Hepatocyte (in vitro differentiated cells): ENCODE results near the gene ATP5F1D. TPM values are rescaled to one million over a fixed set of nuclear protein-coding genes. Genes with fewer than 3 reads are reported as not detected.
A peak's percentile ranks its signal among the peaks of the same experiment; 100 is the strongest.

Experiments used
- DNase-seq: peaks from one replicate; pipeline ENCODE4 v3.0.0-alpha.2; 2016; ENCODE audit warnings: low spot score
- H2AFZ ChIP-seq: fragments of 200-600 bp; sonication (generic); 2 replicates; pipeline ENCODE4 v1.6.0; 2016; ENCODE audit warnings: antibody characterized with exemption, mild to moderate bottlenecking
- H3K27ac ChIP-seq: fragments of 200-600 bp; sonication (generic); 2 replicates; pipeline ENCODE4 v1.5.1; 2016; ENCODE audit warnings: mild to moderate bottlenecking
- H3K27me3 ChIP-seq: fragments of 200-600 bp; sonication (generic); 2 replicates; pipeline ENCODE4 v1.6.1; 2016
- H3K36me3 ChIP-seq: fragments of 200-600 bp; sonication (generic); replicated peaks from 2 replicates; pipeline ENCODE4 v1.5.1; 2016; ENCODE audit warnings: low read depth; ENCODE audit not compliant: insufficient read depth
- H3K4me1 ChIP-seq: fragments of 200-600 bp; sonication (generic); 2 replicates; pipeline ENCODE4 v1.5.1; 2016; ENCODE audit warnings: mild to moderate bottlenecking, moderate library complexity; ENCODE audit not compliant: insufficient read depth
- H3K4me2 ChIP-seq: fragments of 200-600 bp; sonication (generic); 2 replicates; pipeline ENCODE4 v1.6.0; 2016
- H3K4me3 ChIP-seq: fragments of 200-600 bp; sonication (generic); 2 replicates; pipeline ENCODE4 v1.5.1; 2016; ENCODE audit warnings: mild to moderate bottlenecking
- H3K79me2 ChIP-seq: fragments of 200-600 bp; sonication (generic); 2 replicates; pipeline ENCODE4 v1.6.0; 2017; ENCODE audit warnings: mild to moderate bottlenecking
- H3K9me2 ChIP-seq: fragments of 200-600 bp; sonication (generic); replicated peaks from 2 replicates; pipeline ENCODE4 v1.6.0; 2017; ENCODE audit warnings: mild to moderate bottlenecking; ENCODE audit not compliant: insufficient read depth
- H3K9me3 ChIP-seq: fragments of 200-600 bp; sonication (generic); 2 replicates; pipeline ENCODE4 v1.5.1; 2016; ENCODE audit warnings: low read depth, mild to moderate bottlenecking
- H4K20me1 ChIP-seq: fragments of 200-600 bp; sonication (generic); 2 replicates; pipeline ENCODE4 v1.6.0; 2016; ENCODE audit warnings: mild to moderate bottlenecking; ENCODE audit not compliant: insufficient read depth, poor library complexity, severe bottlenecking
- EZH2 ChIP-seq: fragments of 200-600 bp; sonication (generic); IDR thresholded peaks from 2 replicates; pipeline ENCODE4 v1.6.1; 2016; ENCODE audit warnings: antibody characterized with exemption, mild to moderate bottlenecking, borderline replicate concordance
- EZH2phosphoT487 ChIP-seq: fragments of 200-600 bp; sonication (generic); IDR thresholded peaks from one replicate; pipeline ENCODE4 v1.6.1; 2018; ENCODE audit warnings: antibody characterized with exemption, mild to moderate bottlenecking, low read depth, moderate library complexity; ENCODE audit not compliant: unreplicated experiment, severe bottlenecking
- WGBS: methylation state at CpG from one replicate; pipeline ENCODE4 v1.1.6; 2016; ENCODE audit warnings: low lambda C conversion rate; ENCODE audit errors: missing lambda C conversion rate; 5-methylcytosine and 5-hydroxymethylcytosine counted together
- polyA plus RNA-seq: library from polyadenylated mRNA; unstranded; fragments of >200 nt; fragmentation: Nextera tagmentation; extraction: Ambion mirVana; gene quantifications from 2 replicates; pipeline ENCODE4 v1.2.1, GENCODE V29; 2016
- total RNA-seq: library from RNA; depleted of rRNA; stranded (reverse); fragments of >200 nt; gene quantifications from 2 replicates; pipeline ENCODE4 v1.2.3, GENCODE V29; 2014
- TF ChIP-seq, protein P1 (sequence below): fragments of 200-600 bp; sonication (generic); IDR thresholded peaks from 2 replicates; pipeline ENCODE4 v1.5.1; 2016; ENCODE audit warnings: antibody characterized with exemption, mild to moderate bottlenecking; ENCODE audit not compliant: poor library complexity

Gene ATP5F1D
- total and polyA plus RNA-seq, 2 experiments from 2014 or later, result 54.0 to 291 TPM

- 96% methylated on average over 14 of the region's 37 CpGs for WGBS
- Histone ChIP-seq H3K36me3 (no peaks in the 10 kb centered on the region), H3K9me2 (no peaks in the 10 kb centered on the region), H3K4me3 (no peak overlapping the region), H4K20me1 (peaks cover 42% of the 10 kb centered on the region), H3K27me3 (no peaks in the 10 kb centered on the region), H3K4me1 (peaks cover 50% of the 10 kb centered on the region), H2AFZ (no peak overlapping the region), H3K27ac (peak overlapping the region; percentile 98), H3K79me2 (peaks cover 67% of the 10 kb centered on the region), H3K4me2 (peak overlapping the region; percentile 91), H3K9me3 (no peaks in the 10 kb centered on the region)
- TF ChIP-seq, protein P1, sequence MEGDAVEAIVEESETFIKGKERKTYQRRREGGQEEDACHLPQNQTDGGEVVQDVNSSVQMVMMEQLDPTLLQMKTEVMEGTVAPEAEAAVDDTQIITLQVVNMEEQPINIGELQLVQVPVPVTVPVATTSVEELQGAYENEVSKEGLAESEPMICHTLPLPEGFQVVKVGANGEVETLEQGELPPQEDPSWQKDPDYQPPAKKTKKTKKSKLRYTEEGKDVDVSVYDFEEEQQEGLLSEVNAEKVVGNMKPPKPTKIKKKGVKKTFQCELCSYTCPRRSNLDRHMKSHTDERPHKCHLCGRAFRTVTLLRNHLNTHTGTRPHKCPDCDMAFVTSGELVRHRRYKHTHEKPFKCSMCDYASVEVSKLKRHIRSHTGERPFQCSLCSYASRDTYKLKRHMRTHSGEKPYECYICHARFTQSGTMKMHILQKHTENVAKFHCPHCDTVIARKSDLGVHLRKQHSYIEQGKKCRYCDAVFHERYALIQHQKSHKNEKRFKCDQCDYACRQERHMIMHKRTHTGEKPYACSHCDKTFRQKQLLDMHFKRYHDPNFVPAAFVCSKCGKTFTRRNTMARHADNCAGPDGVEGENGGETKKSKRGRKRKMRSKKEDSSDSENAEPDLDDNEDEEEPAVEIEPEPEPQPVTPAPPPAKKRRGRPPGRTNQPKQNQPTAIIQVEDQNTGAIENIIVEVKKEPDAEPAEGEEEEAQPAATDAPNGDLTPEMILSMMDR, result no peak
- TF ChIP-seq EZH2, result no peak
- no peak for TF ChIP-seq EZH2phosphoT487
- no peak for DNase-seq
Measured at GRCh38 chr19:1254081-1254527, 12.6 kb downstream of the ATP5F1D start.

DNA sequence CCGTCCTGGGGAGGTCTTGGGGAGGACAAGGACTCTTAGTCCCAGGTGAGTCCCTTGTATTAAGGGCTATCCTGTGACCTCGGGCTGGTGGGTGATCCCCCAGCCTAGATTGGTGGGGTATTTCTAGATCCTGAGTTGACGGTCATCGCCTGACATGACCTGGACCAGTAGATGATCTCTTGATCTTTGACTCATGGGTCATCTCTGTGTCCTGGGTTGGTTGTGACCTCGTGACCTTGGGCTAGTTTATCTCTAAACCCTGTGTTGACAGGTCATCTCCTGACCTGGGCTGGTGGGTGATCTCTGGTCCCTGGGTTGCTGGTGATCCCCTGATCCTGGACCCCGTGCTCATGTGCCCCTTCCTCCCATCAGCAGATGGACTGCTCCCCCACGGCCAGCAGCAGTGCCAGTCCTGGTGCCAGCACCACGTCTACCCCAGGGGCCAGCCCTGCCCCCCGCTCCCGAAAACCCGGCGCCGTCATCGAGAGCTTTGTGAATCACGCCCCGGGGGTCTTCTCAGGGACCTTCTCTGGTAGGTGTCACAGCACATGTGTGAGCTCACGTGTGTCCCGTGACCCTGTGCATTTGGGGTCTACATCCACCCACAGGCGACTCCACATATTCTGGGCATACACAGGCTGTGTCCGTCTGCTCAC, 13.1 kb downstream of the ATP5F1D start:
- Histone ChIP-seq H3K27me3 (no peaks in the 10 kb centered on the region), H3K9me3 (no peaks in the 10 kb centered on the region), H3K27ac (peak overlapping the region; percentile 98), H3K9me2 (no peaks in the 10 kb centered on the region), H3K4me3 (no peak overlapping the region), H2AFZ (no peak overlapping the region), H4K20me1 (peaks cover 42% of the 10 kb centered on the region), H3K4me1 (peaks cover 53% of the 10 kb centered on the region), H3K4me2 (peak overlapping the region; percentile 91), H3K79me2 (peaks cover 67% of the 10 kb centered on the region), H3K36me3 (no peaks in the 10 kb centered on the region)
- TF ChIP-seq EZH2 (no peak), EZH2phosphoT487 (no peak)
- TF ChIP-seq, protein P1, result no peak
- 92% methylated on average over 20 of the region's 20 CpGs for WGBS
- DNase-seq, result no peak

GRCh38 chr19:1255186-1256161, 13.9 kb downstream of the ATP5F1D start:
- Histone ChIP-seq H3K4me2 (peak overlapping the region; percentile 91), H3K4me3 (no peak overlapping the region), H3K4me1 (peaks cover 61% of the 10 kb centered on the region), H3K79me2 (peaks cover 66% of the 10 kb centered on the region), H4K20me1 (peaks cover 42% of the 10 kb centered on the region), H3K36me3 (no peaks in the 10 kb centered on the region), H3K27me3 (no peaks in the 10 kb centered on the region), H3K27ac (peak overlapping the region; percentile 98), H3K9me3 (no peaks in the 10 kb centered on the region), H2AFZ (no peak overlapping the region), H3K9me2 (no peaks in the 10 kb centered on the region)
- DNase-seq, result no peak
- TF ChIP-seq EZH2 (no peak), EZH2phosphoT487 (no peak)
- TF ChIP-seq, protein P1, result no peak
- WGBS, result 96% methylated on average over 45 of the region's 52 CpGs
